Panc1 (cell line): Measurements from ENCODE around the gene TPRN.

Experiments
- SIN3A ChIP-seq: IDR thresholded peaks from 2 replicates; pipeline ENCODE4 v1.6.1; 2012; ENCODE audit warnings: low read depth, mild to moderate bottlenecking, low read length, moderate library complexity, borderline replicate concordance; ENCODE audit not compliant: insufficient read depth
- TF ChIP-seq, protein P1 (sequence below): fragments of 450-650 bp; IDR thresholded peaks from 2 replicates; pipeline ENCODE4 v1.5.1; 2017; ENCODE audit warnings: mild to moderate bottlenecking
- TF ChIP-seq, protein P2 (sequence below), 2 experiments: IDR thresholded peaks; 2 replicates each; pipeline ENCODE4 v1.6.1; 2011 to 2012; ENCODE audit warnings: low read depth in 2 of 2, control low read depth in 1 of 2, low read length in 1 of 2, mild to moderate bottlenecking in 1 of 2, moderate library complexity in 1 of 2; ENCODE audit not compliant: insufficient read depth in 1 of 2

- TF ChIP-seq, protein P1, sequence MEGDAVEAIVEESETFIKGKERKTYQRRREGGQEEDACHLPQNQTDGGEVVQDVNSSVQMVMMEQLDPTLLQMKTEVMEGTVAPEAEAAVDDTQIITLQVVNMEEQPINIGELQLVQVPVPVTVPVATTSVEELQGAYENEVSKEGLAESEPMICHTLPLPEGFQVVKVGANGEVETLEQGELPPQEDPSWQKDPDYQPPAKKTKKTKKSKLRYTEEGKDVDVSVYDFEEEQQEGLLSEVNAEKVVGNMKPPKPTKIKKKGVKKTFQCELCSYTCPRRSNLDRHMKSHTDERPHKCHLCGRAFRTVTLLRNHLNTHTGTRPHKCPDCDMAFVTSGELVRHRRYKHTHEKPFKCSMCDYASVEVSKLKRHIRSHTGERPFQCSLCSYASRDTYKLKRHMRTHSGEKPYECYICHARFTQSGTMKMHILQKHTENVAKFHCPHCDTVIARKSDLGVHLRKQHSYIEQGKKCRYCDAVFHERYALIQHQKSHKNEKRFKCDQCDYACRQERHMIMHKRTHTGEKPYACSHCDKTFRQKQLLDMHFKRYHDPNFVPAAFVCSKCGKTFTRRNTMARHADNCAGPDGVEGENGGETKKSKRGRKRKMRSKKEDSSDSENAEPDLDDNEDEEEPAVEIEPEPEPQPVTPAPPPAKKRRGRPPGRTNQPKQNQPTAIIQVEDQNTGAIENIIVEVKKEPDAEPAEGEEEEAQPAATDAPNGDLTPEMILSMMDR, result no peak
- TF ChIP-seq, protein P2, sequence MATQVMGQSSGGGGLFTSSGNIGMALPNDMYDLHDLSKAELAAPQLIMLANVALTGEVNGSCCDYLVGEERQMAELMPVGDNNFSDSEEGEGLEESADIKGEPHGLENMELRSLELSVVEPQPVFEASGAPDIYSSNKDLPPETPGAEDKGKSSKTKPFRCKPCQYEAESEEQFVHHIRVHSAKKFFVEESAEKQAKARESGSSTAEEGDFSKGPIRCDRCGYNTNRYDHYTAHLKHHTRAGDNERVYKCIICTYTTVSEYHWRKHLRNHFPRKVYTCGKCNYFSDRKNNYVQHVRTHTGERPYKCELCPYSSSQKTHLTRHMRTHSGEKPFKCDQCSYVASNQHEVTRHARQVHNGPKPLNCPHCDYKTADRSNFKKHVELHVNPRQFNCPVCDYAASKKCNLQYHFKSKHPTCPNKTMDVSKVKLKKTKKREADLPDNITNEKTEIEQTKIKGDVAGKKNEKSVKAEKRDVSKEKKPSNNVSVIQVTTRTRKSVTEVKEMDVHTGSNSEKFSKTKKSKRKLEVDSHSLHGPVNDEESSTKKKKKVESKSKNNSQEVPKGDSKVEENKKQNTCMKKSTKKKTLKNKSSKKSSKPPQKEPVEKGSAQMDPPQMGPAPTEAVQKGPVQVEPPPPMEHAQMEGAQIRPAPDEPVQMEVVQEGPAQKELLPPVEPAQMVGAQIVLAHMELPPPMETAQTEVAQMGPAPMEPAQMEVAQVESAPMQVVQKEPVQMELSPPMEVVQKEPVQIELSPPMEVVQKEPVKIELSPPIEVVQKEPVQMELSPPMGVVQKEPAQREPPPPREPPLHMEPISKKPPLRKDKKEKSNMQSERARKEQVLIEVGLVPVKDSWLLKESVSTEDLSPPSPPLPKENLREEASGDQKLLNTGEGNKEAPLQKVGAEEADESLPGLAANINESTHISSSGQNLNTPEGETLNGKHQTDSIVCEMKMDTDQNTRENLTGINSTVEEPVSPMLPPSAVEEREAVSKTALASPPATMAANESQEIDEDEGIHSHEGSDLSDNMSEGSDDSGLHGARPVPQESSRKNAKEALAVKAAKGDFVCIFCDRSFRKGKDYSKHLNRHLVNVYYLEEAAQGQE (IDR thresholded peaks at IDR 0.05; ENCODE audit: insufficient read depth in 1 of 2, low read depth in 2 of 2, low read length in 1 of 2), result no peak
- no peak for TF ChIP-seq SIN3A
These were observed 35.2 kb downstream of the TPRN start for GRCh38 chr9:137165250-137165836.
